Right renal pelvis (tissue), 4 donors: ENCODE data around the gene CD86. TPM values are rescaled to one million over a fixed set of nuclear protein-coding genes. Genes with fewer than 3 reads are reported as not detected.

Experiments used
- DNase-seq, 4 donors: peaks; one replicate each; pipeline ENCODE4 v3.0.0-alpha.2; 2013; ENCODE audit warnings: low read depth in 4 of 4, low spot score in 3 of 4, missing footprints in 1 of 4
- polyA plus RNA-seq, 4 donors: library from polyadenylated mRNA; unstranded; fragments of 120-200 nt; gene quantifications; one replicate each; pipeline ENCODE4 v1.2.1, GENCODE V29; 2013; ENCODE audit not compliant: insufficient read length in 4 of 4

CD86 gene
- polyA plus RNA-seq, 4 donors, result 1.8 to 2.9 (median 2.3) TPM

- no peak for DNase-seq
These were observed 36.6 kb downstream of the CD86 start for GRCh38 chr3:122091602-122092295.

GRCh38 chr3:122092460-122093165 is 37.5 kb downstream of the CD86 start:
- no peak for DNase-seq

- DNase-seq, result no peak
These were observed 39.0 kb downstream of the CD86 start for GRCh38 chr3:122094125-122094524.

GRCh38 chr3:122094693-122095092 is 39.5 kb downstream of the CD86 start:
- no peak for DNase-seq

GRCh38 chr3:122097141-122097540 is 42.0 kb downstream of the CD86 start:
- DNase-seq, result no peak

- DNase-seq, result no peak
These were observed 43.4 kb downstream of the CD86 start for GRCh38 chr3:122098611-122099010.

GRCh38 chr3:122099255-122099654 is 44.1 kb downstream of the CD86 start:
- no peak for DNase-seq

GRCh38 chr3:122100083-122100482 is 44.9 kb downstream of the CD86 start:
- no peak for DNase-seq

- DNase-seq, result no peak
These were observed 45.7 kb downstream of the CD86 start for GRCh38 chr3:122100591-122101463.

- DNase-seq, result peak; percentile 26 to 65 (median 58)
These were observed 46.5 kb downstream of the CD86 start for GRCh38 chr3:122101646-122102045.

- no peak for DNase-seq
These were observed 47.2 kb downstream of the CD86 start for GRCh38 chr3:122102191-122102935.

GRCh38 chr3:122103821-122104514 is 48.8 kb downstream of the CD86 start:
- DNase-seq, result no peak

- DNase-seq, result no peak
These were observed 49.5 kb downstream of the CD86 start for GRCh38 chr3:122104515-122105194.

GRCh38 chr3:122105626-122106025 is 50.5 kb downstream of the CD86 start:
- no peak for DNase-seq

GRCh38 chr3:122107171-122107570 is 52.0 kb downstream of the CD86 start:
- DNase-seq, result no peak

- no peak for DNase-seq
These were observed 56.8 kb downstream of the CD86 start for GRCh38 chr3:122111974-122112373.

- no peak for DNase-seq
These were observed 57.6 kb downstream of the CD86 start for GRCh38 chr3:122112754-122113153.

GRCh38 chr3:122123850-122124249 is 68.7 kb downstream of the CD86 start:
- no peak for DNase-seq

- DNase-seq, result no peak
These were observed 77.9 kb downstream of the CD86 start for GRCh38 chr3:122132949-122133540.
